ENCODE data around the gene PSENEN. TPM values are rescaled to one million over a fixed set of nuclear protein-coding genes. Genes with fewer than 3 reads are reported as not detected.
A peak's percentile ranks its signal among the peaks of the same experiment; 100 is the strongest.

PSENEN gene
- total and polyA plus RNA-seq, 7 donors, result 34.7 to 116 (median 41.0) TPM

DNA sequence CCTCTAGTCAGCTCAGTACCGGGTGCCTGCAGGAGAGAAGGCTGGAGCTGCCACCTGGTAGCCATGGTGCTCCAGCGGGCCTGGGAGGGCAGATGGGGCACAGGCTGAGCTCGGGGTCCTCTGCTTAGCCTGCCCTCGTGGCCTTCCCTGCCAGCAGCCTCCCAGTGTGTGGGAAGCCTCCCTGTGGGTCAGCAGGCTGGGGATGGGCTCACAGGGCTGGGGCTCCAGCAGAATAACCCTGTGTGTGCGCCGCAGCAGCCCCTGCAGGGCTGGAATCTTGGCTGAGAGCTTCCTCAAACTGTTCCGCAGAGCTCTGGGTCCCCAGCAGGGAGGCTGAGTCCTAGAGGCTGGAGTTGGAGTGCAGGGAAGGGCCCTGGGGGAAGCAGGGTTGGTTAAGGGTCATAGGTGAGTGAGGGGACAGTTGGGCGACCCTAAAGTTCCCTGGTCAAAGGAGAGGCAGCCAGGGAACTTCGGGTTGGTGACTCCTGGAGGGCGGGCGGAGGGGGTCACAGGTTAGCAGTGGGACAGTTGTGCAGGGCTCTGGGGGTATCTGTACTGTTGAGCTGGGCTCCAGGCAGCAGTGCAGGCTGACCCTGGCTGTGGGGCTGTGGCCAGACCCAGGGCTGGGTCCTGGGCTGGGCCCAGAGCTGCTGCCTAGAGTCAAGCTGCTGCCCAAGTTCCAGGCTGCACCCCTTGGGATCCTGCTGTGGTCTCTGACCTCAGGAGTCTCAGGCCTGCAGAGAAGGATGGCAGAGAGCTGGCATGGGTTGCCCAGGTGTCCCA is 43.9 kb downstream of the PSENEN start:
- Histone ChIP-seq H3K27ac (no peak overlapping the region), H3K4me3 (no peak overlapping the region), H3K27me3 (ENCODE audit: insufficient read depth in 3 of 3, low read length in 2 of 3) (no peaks in the 10 kb centered on the region), H3K4me1 (no peaks in the 10 kb centered on the region), H3K9me3 (no peaks in the 10 kb centered on the region), H3K36me3 (ENCODE audit: insufficient read depth in 1 of 2, low read depth in 1 of 2) (peaks cover 0 to 3% of the 10 kb centered on the region in 2 donors)
- 76 to 83% (median 76%) methylated on average over 10 to 11 of the region's 11 CpGs for WGBS, 3 donors
- TF ChIP-seq, protein P1, sequence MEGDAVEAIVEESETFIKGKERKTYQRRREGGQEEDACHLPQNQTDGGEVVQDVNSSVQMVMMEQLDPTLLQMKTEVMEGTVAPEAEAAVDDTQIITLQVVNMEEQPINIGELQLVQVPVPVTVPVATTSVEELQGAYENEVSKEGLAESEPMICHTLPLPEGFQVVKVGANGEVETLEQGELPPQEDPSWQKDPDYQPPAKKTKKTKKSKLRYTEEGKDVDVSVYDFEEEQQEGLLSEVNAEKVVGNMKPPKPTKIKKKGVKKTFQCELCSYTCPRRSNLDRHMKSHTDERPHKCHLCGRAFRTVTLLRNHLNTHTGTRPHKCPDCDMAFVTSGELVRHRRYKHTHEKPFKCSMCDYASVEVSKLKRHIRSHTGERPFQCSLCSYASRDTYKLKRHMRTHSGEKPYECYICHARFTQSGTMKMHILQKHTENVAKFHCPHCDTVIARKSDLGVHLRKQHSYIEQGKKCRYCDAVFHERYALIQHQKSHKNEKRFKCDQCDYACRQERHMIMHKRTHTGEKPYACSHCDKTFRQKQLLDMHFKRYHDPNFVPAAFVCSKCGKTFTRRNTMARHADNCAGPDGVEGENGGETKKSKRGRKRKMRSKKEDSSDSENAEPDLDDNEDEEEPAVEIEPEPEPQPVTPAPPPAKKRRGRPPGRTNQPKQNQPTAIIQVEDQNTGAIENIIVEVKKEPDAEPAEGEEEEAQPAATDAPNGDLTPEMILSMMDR (IDR thresholded peaks at IDR 0.05), result no peak
- no peak for ATAC-seq
- intact Hi-C loops (cut with DNase I), result no loop called here
- no peak for DNase-seq

DNA sequence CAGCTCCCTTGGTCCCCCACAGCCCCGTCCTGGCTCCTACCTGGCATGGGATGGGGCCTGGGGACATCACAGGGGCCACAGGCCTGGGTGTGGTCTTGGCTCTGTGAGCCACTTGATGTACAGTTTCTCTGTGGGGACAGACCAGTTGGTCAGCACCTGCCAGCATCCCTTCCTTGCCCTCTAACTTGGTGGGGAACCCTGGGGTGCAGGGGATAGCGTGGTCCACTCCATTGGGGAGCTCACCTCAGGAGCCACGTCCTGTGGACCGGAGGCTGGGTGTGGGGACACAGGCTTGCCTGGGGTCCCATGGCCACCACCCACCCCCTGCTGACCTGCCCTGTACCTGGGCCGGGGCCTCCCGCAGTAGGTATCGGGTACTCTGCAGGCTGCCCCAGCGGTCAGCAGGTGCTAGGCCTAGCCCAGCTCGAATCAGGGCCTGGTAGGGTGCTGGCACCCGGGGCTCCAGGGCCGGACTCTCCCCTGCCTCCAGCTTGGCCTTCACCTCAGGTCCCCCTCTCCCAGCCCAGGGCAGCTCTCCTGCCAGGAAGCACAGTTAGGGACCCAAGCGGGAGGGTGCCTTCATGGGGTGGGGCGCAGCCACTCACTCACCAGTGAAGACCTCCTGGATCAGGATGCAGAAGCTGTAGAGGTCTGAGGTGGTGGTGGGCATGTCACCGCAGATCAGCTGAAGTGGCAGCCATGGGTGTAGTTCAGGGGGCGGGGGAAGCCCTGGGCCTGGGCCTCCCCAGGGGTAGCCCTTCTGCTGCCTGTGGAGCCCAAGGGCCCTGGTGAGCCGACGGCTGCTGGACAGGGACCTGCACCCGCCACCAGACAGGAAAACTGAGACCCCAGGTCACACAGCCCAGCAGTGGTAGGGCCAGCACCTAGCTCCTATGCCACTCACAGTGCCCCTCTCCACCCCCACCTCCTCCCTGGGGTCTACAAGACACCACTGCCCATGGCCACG is 44.8 kb downstream of the PSENEN start:
- TF ChIP-seq, protein P1 (IDR thresholded peaks at IDR 0.05), result no peak
- Histone ChIP-seq H3K9me3 (no peaks in the 10 kb centered on the region), H3K4me3 (no peak overlapping the region), H3K4me1 (no peaks in the 10 kb centered on the region), H3K27me3 (ENCODE audit: insufficient read depth in 3 of 3, low read length in 2 of 3) (peaks cover 0 to 4% (median 0%) of the 10 kb centered on the region in 3 donors), H3K36me3 (ENCODE audit: insufficient read depth in 1 of 2, low read depth in 1 of 2) (no peaks in the 10 kb centered on the region), H3K27ac (no peak overlapping the region)
- intact Hi-C loops (cut with DNase I), result no loop called here
- WGBS, 3 donors, result 79 to 85% (median 84%) methylated on average over 16 to 19 of the region's 19 CpGs
- ATAC-seq (no peak), DNase-seq (no peak)

DNA sequence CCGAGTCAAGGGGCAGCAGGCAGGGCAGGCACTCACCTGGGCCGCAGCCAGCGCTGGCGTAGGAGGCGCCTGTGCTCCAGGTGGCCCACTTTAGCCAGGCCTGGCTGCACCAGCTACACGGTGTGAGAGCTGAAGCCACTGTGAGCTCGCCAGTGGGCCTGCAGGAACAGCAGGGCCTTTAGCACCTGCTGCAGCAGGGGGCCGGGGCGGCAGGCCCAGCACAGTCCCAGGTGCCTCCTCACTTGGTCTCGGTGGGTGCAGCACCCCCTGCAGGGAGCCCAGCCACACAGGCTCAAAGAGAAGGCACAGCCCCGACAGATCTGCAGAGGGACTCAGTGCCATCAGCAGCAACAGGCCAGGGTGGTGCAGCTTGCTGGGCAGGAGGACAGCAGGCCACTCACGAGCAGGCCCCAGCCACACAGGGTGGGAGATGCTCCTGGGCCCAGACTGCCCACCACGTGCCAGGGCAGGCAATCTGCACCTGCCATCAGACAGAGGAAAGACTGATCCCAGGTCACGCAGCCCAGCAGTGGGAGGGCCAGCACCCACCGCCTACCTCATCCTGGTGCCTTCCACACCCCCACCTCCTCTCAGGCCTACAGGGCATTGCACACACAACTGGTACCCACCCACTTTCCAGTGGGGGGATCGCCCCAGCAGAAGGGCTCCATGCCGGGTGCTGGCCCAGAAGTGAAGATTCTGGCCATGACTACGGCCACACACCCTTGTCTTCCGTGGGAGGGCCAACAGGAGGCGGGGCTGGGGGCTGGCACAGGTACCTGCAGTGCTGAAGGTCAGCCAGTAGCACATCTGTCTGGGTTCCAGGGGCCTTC is 45.7 kb downstream of the PSENEN start:
- Histone ChIP-seq H3K4me3 (no peak overlapping the region), H3K9me3 (no peaks in the 10 kb centered on the region), H3K4me1 (no peaks in the 10 kb centered on the region), H3K36me3 (ENCODE audit: insufficient read depth in 1 of 2, low read depth in 1 of 2) (no peaks in the 10 kb centered on the region), H3K27me3 (ENCODE audit: insufficient read depth in 3 of 3, low read length in 2 of 3) (peaks cover 0 to 6% (median 0%) of the 10 kb centered on the region in 3 donors), H3K27ac (no peak overlapping the region)
- 52 to 61% (median 55%) methylated on average over 17 to 20 of the region's 20 CpGs for WGBS, 3 donors
- ATAC-seq (peak in 1 of 4 donors; percentile 43), DNase-seq (no peak)
- TF ChIP-seq, protein P1 (IDR thresholded peaks at IDR 0.05), result no peak
- intact Hi-C loops (cut with DNase I), result no loop called here

DNA sequence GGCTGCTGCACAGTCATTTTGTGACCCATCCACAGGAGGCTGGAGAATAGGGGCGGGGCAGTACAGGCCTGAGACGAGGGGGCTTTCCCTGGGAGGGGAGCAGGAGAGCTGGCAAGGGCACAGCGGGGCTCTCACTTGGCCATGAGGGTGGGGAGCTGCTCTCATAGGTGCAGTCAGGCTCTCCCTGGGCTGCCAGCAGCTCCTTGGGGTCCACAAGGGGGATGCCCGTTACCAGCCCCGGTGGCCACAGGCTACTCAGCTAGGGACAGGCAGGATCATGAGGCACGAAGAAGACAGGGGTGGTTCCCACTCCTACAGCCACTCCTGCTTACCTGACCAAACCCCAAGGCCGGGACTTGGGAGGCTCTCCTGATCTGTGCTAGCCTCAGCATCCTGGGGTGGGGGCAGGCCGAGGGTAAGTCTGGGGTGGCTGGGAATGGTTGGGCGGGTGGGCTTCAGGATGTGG is 46.4 kb downstream of the PSENEN start:
- WGBS, 3 donors, result 85 to 86% (median 85%) methylated on average over 9 of the region's 9 CpGs
- intact Hi-C loops (cut with DNase I), result no loop called here
- H3K4me3 ChIP-seq, result no peak overlapping the region
- DNase-seq (no peak), ATAC-seq (no peak)
- TF ChIP-seq, protein P1 (IDR thresholded peaks at IDR 0.05), result no peak
- H3K27ac ChIP-seq, result no peak overlapping the region
- H3K36me3 ChIP-seq (ENCODE audit: insufficient read depth in 1 of 2, low read depth in 1 of 2), result no peaks in the 10 kb centered on the region
- peaks cover 0 to 12% (median under 1%) of the 10 kb centered on the region in 3 donors for H3K27me3 ChIP-seq (ENCODE audit: insufficient read depth in 3 of 3, low read length in 2 of 3)
- no peaks in the 10 kb centered on the region for H3K9me3 ChIP-seq
- H3K4me1 ChIP-seq, result no peaks in the 10 kb centered on the region

All from psoas muscle (tissue), 8 donors.